ENCODE data around the gene ADPRHL1.

Gene ADPRHL1

DNA sequence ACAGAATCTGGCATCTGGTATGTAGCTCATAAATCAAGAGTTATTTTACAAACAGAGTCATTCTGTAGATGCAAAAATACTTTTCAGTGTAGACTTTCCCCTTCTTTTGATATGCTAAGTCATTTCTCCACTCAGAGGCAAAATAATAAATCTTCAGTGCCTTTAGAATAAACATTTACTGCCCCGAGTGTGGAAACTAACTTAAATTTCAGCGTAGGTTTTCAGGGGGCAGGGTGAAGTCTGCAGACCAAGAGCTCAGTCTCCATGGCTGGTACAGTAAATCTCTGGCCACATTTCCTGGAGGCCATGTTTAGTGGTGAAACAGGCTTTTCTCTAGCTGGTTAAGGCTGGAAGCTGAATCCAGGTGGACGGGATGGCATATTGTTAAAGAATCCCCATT is 13.1 kb upstream of the ADPRHL1 start:
- in situ Hi-C loops (cut with HindIII; ENCODE audit: low sequenced_read_pairs) = no loop called here
- DNase-seq (ENCODE audit: low read depth, low spot score) = no peak
- TF ChIP-seq, protein P1, sequence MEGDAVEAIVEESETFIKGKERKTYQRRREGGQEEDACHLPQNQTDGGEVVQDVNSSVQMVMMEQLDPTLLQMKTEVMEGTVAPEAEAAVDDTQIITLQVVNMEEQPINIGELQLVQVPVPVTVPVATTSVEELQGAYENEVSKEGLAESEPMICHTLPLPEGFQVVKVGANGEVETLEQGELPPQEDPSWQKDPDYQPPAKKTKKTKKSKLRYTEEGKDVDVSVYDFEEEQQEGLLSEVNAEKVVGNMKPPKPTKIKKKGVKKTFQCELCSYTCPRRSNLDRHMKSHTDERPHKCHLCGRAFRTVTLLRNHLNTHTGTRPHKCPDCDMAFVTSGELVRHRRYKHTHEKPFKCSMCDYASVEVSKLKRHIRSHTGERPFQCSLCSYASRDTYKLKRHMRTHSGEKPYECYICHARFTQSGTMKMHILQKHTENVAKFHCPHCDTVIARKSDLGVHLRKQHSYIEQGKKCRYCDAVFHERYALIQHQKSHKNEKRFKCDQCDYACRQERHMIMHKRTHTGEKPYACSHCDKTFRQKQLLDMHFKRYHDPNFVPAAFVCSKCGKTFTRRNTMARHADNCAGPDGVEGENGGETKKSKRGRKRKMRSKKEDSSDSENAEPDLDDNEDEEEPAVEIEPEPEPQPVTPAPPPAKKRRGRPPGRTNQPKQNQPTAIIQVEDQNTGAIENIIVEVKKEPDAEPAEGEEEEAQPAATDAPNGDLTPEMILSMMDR (IDR thresholded peaks at IDR 0.05; ENCODE audit: low read depth, low read length) = no peak
- no peak overlapping the region for H3K4me3 ChIP-seq (ENCODE audit: low read depth, low read length)

DNA sequence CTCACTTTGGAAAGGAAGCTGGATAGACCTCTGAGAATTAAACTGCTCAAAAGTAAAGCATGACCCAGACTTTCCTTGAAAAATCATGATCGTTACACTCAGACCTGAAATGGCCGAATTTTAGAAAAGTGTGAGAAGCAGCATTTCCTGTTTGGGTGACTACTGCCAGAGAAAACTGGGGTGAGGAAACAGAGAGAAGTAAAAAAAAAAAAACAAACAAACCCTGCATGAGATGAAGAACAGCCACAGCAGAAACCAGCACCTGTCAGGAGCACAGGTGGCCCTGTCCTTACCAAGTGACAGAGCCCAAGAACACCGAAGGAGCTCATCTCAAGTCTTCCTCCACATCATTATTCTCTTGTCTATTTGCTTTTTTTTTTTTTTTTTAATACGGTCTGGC is 12.0 kb upstream of the ADPRHL1 start:
- TF ChIP-seq, protein P1 (IDR thresholded peaks at IDR 0.05; ENCODE audit: low read depth, low read length) = no peak
- no peak overlapping the region for H3K4me3 ChIP-seq (ENCODE audit: low read depth, low read length)
- in situ Hi-C loops (cut with HindIII; ENCODE audit: low sequenced_read_pairs) = no loop called here
- DNase-seq (ENCODE audit: low read depth, low spot score) = no peak

DNA sequence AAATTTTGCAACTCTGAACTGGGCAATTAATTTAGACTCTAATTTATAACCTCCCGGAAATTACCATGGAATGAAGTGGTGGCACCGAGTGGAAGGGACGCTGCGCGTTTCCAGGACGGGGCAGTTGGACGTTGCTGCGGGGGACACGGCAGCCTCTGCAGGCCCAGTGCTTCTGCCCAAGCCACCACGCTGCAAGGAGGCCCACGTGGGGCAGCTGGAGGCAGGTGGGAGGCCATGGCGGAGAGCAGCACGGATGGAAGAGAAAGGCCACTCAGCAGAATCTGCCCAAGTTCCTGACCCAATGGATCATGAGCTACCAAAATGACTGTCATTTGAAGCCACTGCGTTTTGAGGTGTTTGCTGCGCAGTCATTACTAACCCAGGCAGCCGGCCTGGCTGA is 11.2 kb upstream of the ADPRHL1 start:
- H3K4me3 ChIP-seq (ENCODE audit: low read depth, low read length) = no peak overlapping the region
- TF ChIP-seq, protein P1 (IDR thresholded peaks at IDR 0.05; ENCODE audit: low read depth, low read length) = no peak
- in situ Hi-C loops (cut with HindIII; ENCODE audit: low sequenced_read_pairs) = no loop called here
- no peak for DNase-seq (ENCODE audit: low read depth, low spot score)

DNA sequence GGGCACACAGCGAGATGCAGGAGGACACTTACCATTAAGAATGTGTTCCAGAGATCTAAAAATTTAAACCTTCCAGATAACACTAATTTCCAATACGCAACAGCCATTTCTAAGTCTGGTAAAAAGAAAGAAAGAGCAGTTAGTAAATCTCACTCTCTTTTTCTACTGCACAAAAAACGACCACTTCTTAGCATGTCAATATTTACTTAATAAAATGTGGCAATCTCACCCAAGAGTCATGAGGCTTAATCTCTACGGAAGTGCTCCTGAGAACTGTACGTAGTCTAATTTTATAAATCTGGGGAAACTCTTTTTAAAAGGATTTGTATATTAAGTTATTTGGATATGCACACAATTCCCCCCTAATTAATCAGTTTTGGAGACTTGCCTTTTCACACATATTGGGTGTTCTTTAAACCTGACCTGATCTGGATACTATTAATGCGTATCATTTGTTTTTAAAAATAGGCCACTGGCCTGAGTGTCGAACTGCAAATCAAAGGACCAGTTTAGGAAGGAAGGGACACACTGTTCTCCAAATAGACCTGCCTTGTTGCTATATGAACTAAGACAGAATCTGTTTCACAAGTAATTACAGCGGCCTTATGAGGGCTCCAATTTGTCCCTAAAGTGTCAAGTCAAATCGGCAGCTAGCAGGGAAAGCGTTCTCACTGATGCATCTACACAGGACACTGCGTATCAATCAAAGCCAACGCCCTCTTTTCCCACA is 7.9 kb upstream of the ADPRHL1 start:
- TF ChIP-seq, protein P1 (IDR thresholded peaks at IDR 0.05; ENCODE audit: low read depth, low read length) = no peak
- no peak overlapping the region for H3K4me3 ChIP-seq (ENCODE audit: low read depth, low read length)
- DNase-seq (ENCODE audit: low read depth, low spot score) = no peak
- in situ Hi-C loops (cut with HindIII; ENCODE audit: low sequenced_read_pairs) = no loop called here

DNA sequence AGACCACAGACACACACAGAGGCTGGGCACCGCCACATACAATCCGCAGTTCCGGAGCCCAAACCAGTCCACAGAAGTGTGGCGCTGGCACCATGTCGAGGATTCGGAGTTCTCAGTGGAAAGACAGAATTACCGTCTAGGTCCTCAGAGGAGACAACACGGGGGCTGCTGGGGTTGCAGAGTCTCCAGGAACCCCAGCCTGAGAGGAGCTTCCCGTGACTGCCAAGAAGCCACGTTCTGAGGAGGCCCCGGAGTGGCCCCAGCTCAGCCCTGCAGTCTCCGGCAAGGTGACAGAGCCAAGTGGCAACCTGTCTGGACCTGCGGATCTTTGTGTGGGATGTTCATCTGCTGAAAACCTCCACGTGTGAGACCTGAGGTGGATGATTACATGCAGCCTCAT is 7.3 kb upstream of the ADPRHL1 start:
- TF ChIP-seq, protein P1 (IDR thresholded peaks at IDR 0.05; ENCODE audit: low read depth, low read length) = no peak
- no peak overlapping the region for H3K4me3 ChIP-seq (ENCODE audit: low read depth, low read length)
- in situ Hi-C loops (cut with HindIII; ENCODE audit: low sequenced_read_pairs) = no loop called here
- DNase-seq (ENCODE audit: low read depth, low spot score) = no peak

DNA sequence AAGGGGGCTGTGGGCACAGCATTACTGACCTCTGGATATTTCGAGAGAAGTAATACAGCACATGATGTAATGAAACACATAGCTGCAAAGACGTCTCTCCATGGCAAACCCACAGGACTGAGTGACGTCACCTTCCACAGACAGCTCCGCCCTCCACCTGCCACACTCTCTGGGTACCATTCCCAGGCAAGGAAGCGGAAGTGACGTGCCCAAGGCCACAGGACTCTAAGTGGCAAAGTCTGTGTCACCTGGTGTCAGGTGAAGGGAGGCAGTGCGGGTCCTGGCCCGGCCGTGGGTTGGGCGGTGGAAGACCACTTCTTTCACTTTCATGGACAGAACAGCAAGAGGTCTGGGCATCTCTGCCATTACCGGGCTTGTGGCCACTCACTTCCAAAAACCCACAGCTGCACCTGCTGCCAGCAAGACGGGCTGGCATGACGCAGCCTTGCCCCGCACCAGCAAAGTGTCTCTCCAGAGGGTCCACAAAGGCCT is 6.8 kb upstream of the ADPRHL1 start:
- TF ChIP-seq, protein P1 (IDR thresholded peaks at IDR 0.05; ENCODE audit: low read depth, low read length) = no peak
- in situ Hi-C loops (cut with HindIII; ENCODE audit: low sequenced_read_pairs) = no loop called here
- no peak for DNase-seq (ENCODE audit: low read depth, low spot score)
- H3K4me3 ChIP-seq (ENCODE audit: low read depth, low read length) = no peak overlapping the region
